ENCODE results near the gene FSHB.

The FSHB gene

GRCh38 chr11:30254307-30255298, 23.8 kb downstream of the FSHB start:
- no peaks in the 10 kb centered on the region for H4K20me1 ChIP-seq (ENCODE audit: insufficient read depth, low read length)
- no peak overlapping the region for H3K27ac ChIP-seq (ENCODE audit: low read length)
- H3K79me2 ChIP-seq (ENCODE audit: insufficient read depth, low read length): no peaks in the 10 kb centered on the region
- no peak for DNase-seq
- H2AFZ ChIP-seq (ENCODE audit: low read depth, low read length): no peak overlapping the region
- no peaks in the 10 kb centered on the region for H3K4me1 ChIP-seq (ENCODE audit: insufficient read depth, low read length)
- TF ChIP-seq CTCF (IDR thresholded peaks at IDR 0.05; ENCODE audit: borderline replicate concordance, extremely low read depth, low read length, poor library complexity, severe bottlenecking) (no peak), EZH2 (IDR thresholded peaks at IDR 0.05; ENCODE audit: borderline replicate concordance, low read depth, low read length, severe bottlenecking) (no peak)
- no peak overlapping the region for H3K9ac ChIP-seq (ENCODE audit: low read depth, low read length)
- no peaks in the 10 kb centered on the region for H3K36me3 ChIP-seq (ENCODE audit: insufficient read depth, low read length)
- H3K4me3 ChIP-seq (ENCODE audit: low read depth in 1 of 2, low read length in 2 of 2): no peak overlapping the region
- no peak overlapping the region for H3K4me2 ChIP-seq (ENCODE audit: insufficient read depth, low read length)
- H3K27me3 ChIP-seq (ENCODE audit: insufficient read depth, low read length, poor library complexity): no peaks in the 10 kb centered on the region
- no peak for ATAC-seq (ENCODE audit: insufficient read depth, low read depth)
- no peaks in the 10 kb centered on the region for H3K9me3 ChIP-seq (ENCODE audit: insufficient read depth, low read length, severe bottlenecking)

- DNase-seq: no peak
- no peak overlapping the region for H3K27ac ChIP-seq (ENCODE audit: low read length)
- no peaks in the 10 kb centered on the region for H3K27me3 ChIP-seq (ENCODE audit: insufficient read depth, low read length, poor library complexity)
- no peak overlapping the region for H3K4me3 ChIP-seq (ENCODE audit: low read depth in 1 of 2, low read length in 2 of 2)
- no peak for TF ChIP-seq CTCF (IDR thresholded peaks at IDR 0.05; ENCODE audit: borderline replicate concordance, extremely low read depth, low read length, poor library complexity, severe bottlenecking)
- no peak for TF ChIP-seq EZH2 (IDR thresholded peaks at IDR 0.05; ENCODE audit: borderline replicate concordance, low read depth, low read length, severe bottlenecking)
- no peaks in the 10 kb centered on the region for H4K20me1 ChIP-seq (ENCODE audit: insufficient read depth, low read length)
- no peaks in the 10 kb centered on the region for H3K36me3 ChIP-seq (ENCODE audit: insufficient read depth, low read length)
- no peak overlapping the region for H3K9ac ChIP-seq (ENCODE audit: low read depth, low read length)
- H2AFZ ChIP-seq (ENCODE audit: low read depth, low read length): no peak overlapping the region
- H3K9me3 ChIP-seq (ENCODE audit: insufficient read depth, low read length, severe bottlenecking): no peaks in the 10 kb centered on the region
- no peaks in the 10 kb centered on the region for H3K79me2 ChIP-seq (ENCODE audit: insufficient read depth, low read length)
- H3K4me1 ChIP-seq (ENCODE audit: insufficient read depth, low read length): no peaks in the 10 kb centered on the region
- no peak overlapping the region for H3K4me2 ChIP-seq (ENCODE audit: insufficient read depth, low read length)
- ATAC-seq (ENCODE audit: insufficient read depth, low read depth): no peak
Observed at GRCh38 chr11:30255637-30256036, 24.8 kb downstream of the FSHB start.

GRCh38 chr11:30257058-30257457, 26.2 kb downstream of the FSHB start:
- no peak for DNase-seq
- Histone ChIP-seq H3K4me1 (ENCODE audit: insufficient read depth, low read length) (no peaks in the 10 kb centered on the region), H3K9me3 (ENCODE audit: insufficient read depth, low read length, severe bottlenecking) (no peaks in the 10 kb centered on the region), H3K27ac (ENCODE audit: low read length) (no peak overlapping the region), H4K20me1 (ENCODE audit: insufficient read depth, low read length) (no peaks in the 10 kb centered on the region), H3K4me3 (ENCODE audit: low read depth in 1 of 2, low read length in 2 of 2) (no peak overlapping the region), H3K79me2 (ENCODE audit: insufficient read depth, low read length) (no peaks in the 10 kb centered on the region), H3K9ac (ENCODE audit: low read depth, low read length) (no peak overlapping the region), H2AFZ (ENCODE audit: low read depth, low read length) (no peak overlapping the region), H3K36me3 (ENCODE audit: insufficient read depth, low read length) (no peaks in the 10 kb centered on the region), H3K27me3 (ENCODE audit: insufficient read depth, low read length, poor library complexity) (no peaks in the 10 kb centered on the region), H3K4me2 (ENCODE audit: insufficient read depth, low read length) (no peak overlapping the region)
- TF ChIP-seq CTCF (IDR thresholded peaks at IDR 0.05; ENCODE audit: borderline replicate concordance, extremely low read depth, low read length, poor library complexity, severe bottlenecking): no peak
- TF ChIP-seq EZH2 (IDR thresholded peaks at IDR 0.05; ENCODE audit: borderline replicate concordance, low read depth, low read length, severe bottlenecking): no peak
- no peak for ATAC-seq (ENCODE audit: insufficient read depth, low read depth)
